ENCODE data around the gene ATRNL1. TPM values are rescaled to one million over a fixed set of nuclear protein-coding genes. Genes with fewer than 3 reads are reported as not detected.

The ATRNL1 gene
- polyA plus RNA-seq, 1 of the 3 experiments (the other 2 are of a cell fraction), result 0.67 TPM

GRCh38 chr10:115628616-115629015 is 535.5 kb downstream of the ATRNL1 start:
- no peaks in the 10 kb centered on the region for H3K36me3 ChIP-seq (replicated peaks in 1 of 2; ENCODE audit: control insufficient read depth in 1 of 2, insufficient read depth in 2 of 2, low read length in 1 of 2)
- no peak overlapping the region for H2AFZ ChIP-seq (ENCODE audit: low read depth)
- H3K79me2 ChIP-seq (ENCODE audit: insufficient read depth), result no peaks in the 10 kb centered on the region
- no peaks in the 10 kb centered on the region for H3K9me2 ChIP-seq
- 32% methylated on average over 2 of the region's 2 CpGs for WGBS (ENCODE audit: low lambda C conversion rate)
- no peak overlapping the region for H3K27ac ChIP-seq (ENCODE audit: low read depth in 2 of 2, low read length in 1 of 2)
- no peaks in the 10 kb centered on the region for H4K20me1 ChIP-seq (ENCODE audit: insufficient read depth)
- H3F3A ChIP-seq (replicated peaks; ENCODE audit: insufficient read depth), result no peaks in the 10 kb centered on the region
- H3K4me1 ChIP-seq (ENCODE audit: control insufficient read depth in 1 of 2, insufficient read depth in 2 of 2, low read depth in 1 of 2, low read length in 1 of 2), result no peaks in the 10 kb centered on the region
- no peak overlapping the region for H3K4me3 ChIP-seq (ENCODE audit: low read depth in 2 of 2, low read length in 1 of 2)
- no peak overlapping the region for H3K4me2 ChIP-seq
- H3K9ac ChIP-seq, result no peak overlapping the region
- DNase-seq, result no peak
- CTCF ChIA-PET, result no interaction called here
- POLR2A ChIA-PET, result no interaction called here
- H3K9me3 ChIP-seq, result no peaks in the 10 kb centered on the region
- H3K27me3 ChIP-seq (ENCODE audit: insufficient read depth), result no peaks in the 10 kb centered on the region
- no peak for TF ChIP-seq FOXJ3 (CRISPR knock-in tag; IDR thresholded peaks at IDR 0.05)
- no peak for TF ChIP-seq CTCF (IDR thresholded peaks at IDR 0.05)
- no peak for TF ChIP-seq POLR2AphosphoS5 (IDR thresholded peaks at IDR 0.05; ENCODE audit: low read depth, low read length)
- TF ChIP-seq IRF3 (IDR thresholded peaks at IDR 0.05; ENCODE audit: low read depth, low read length), result no peak
- no peak for TF ChIP-seq SIN3A (IDR thresholded peaks at IDR 0.05; ENCODE audit: borderline replicate concordance, low read depth, low read length)
- no peak for TF ChIP-seq RFX5 (IDR thresholded peaks at IDR 0.05; ENCODE audit: low read length)
- no peak for TF ChIP-seq FOXM1 (IDR thresholded peaks at IDR 0.05; ENCODE audit: low read depth)
- no peak for TF ChIP-seq PBX3 (IDR thresholded peaks at IDR 0.05)
- no peak for TF ChIP-seq SMC3 (IDR thresholded peaks at IDR 0.05; ENCODE audit: low read depth, low read length)
- TF ChIP-seq JUND (IDR thresholded peaks at IDR 0.05), result no peak
- TF ChIP-seq MAX (IDR thresholded peaks at IDR 0.05; ENCODE audit: low read depth), result no peak
- no peak for TF ChIP-seq REST (IDR thresholded peaks at IDR 0.05; ENCODE audit: low read depth, low read length)
- no peak for TF ChIP-seq MXI1 (IDR thresholded peaks at IDR 0.05; ENCODE audit: low read depth, low read length)
- no peak for TF ChIP-seq MEF2A (IDR thresholded peaks at IDR 0.05; ENCODE audit: borderline replicate concordance, low read depth)
- TF ChIP-seq EP300 (IDR thresholded peaks at IDR 0.05; ENCODE audit: borderline replicate concordance in 1 of 2, low read depth in 1 of 2, low read length in 1 of 2), result no peak
- no peak for TF ChIP-seq USF1 (IDR thresholded peaks at IDR 0.05; ENCODE audit: borderline replicate concordance, low read depth)
